Measurements from ENCODE around the gene PTPRN2. TPM values are rescaled to one million over a fixed set of nuclear protein-coding genes. Genes with fewer than 3 reads are reported as not detected.

The PTPRN2 gene
- total RNA-seq, 2 experiments from 2014 or later = 7.0 to 7.2 TPM

DNA sequence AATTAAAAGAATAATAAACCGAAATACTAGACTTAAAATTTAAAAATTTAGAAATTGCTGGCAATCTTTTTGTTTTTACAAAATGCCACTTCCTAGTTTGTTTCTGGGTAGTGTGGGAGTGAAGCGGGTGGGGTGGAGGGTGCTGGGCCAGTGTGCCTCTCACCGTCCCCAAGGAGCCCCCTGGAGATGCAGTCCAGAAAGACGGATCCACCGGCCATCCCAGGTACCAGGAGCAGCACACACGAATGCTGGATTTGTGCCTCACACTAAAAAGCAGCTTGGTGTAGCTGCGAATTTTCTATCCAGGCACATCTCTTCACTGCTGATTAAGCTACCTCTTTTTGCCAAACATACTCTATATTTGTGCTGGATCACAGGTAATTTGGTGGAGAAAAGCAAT, 632.7 kb downstream of the PTPRN2 start:
- no peaks in the 10 kb centered on the region for H3K4me1 Mint-ChIP-seq (ENCODE audit: low read depth)
- ATAC-seq (no peak), DNase-seq (no peak)
- CTCF ChIA-PET = no interaction called here
- no peaks in the 10 kb centered on the region for H3K9me3 Mint-ChIP-seq (ENCODE audit: insufficient read depth)
- H3K27me3 Mint-ChIP-seq (ENCODE audit: low read depth) = peaks cover 2% of the 10 kb centered on the region
- H3K36me3 Mint-ChIP-seq (ENCODE audit: low read depth) = no peaks in the 10 kb centered on the region
- no peak overlapping the region for H3K4me3 Mint-ChIP-seq
- POLR2A ChIA-PET = no interaction called here
- no peak overlapping the region for H3K27ac Mint-ChIP-seq

DNA sequence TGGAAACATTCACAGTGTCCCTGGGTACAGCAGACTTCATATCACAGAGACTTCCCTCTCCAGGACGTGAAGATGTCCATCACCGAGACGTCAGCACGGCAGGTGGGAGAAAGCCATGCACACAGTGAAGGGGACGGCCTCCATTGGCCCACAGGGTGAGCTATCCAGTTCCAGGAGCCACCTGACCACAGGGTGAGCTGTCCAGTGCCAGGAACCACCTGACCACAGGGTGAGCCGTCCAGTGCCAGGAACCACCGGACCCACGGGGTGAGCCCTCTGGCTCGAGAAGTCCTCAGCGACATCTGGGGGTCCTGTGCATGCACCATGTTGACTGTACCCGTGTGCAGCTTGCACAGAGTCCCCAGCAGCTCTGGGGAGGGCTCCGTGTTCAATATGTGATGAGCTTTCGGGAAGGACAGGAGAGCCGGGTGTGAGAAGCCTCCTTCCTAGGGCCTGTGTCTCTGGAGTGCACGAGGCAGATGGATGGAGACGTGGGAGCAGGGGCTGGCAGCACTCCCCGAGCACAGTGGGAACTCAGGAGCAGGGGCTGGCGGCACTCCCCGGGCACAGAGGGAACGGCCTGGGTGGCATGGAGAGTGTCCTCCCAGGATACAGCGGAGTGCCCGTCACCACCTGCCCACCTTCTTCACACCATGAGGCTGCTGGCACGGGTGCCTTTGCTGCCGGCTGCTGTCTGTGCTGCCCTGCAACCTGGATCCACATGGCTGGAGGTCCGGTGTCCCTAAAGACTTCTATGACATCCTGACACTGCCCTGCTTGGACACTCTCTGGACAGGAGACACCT, 634.6 kb downstream of the PTPRN2 start:
- Mint-ChIP-seq H3K36me3 (ENCODE audit: low read depth) (no peaks in the 10 kb centered on the region), H3K4me1 (ENCODE audit: low read depth) (no peaks in the 10 kb centered on the region), H3K9me3 (ENCODE audit: insufficient read depth) (no peaks in the 10 kb centered on the region), H3K27ac (no peak overlapping the region), H3K4me3 (no peak overlapping the region), H3K27me3 (ENCODE audit: low read depth) (no peaks in the 10 kb centered on the region)
- DNase-seq = no peak
- no peak for ATAC-seq
- ChIA-PET POLR2A (no interaction called here), CTCF (no interaction called here)

DNA sequence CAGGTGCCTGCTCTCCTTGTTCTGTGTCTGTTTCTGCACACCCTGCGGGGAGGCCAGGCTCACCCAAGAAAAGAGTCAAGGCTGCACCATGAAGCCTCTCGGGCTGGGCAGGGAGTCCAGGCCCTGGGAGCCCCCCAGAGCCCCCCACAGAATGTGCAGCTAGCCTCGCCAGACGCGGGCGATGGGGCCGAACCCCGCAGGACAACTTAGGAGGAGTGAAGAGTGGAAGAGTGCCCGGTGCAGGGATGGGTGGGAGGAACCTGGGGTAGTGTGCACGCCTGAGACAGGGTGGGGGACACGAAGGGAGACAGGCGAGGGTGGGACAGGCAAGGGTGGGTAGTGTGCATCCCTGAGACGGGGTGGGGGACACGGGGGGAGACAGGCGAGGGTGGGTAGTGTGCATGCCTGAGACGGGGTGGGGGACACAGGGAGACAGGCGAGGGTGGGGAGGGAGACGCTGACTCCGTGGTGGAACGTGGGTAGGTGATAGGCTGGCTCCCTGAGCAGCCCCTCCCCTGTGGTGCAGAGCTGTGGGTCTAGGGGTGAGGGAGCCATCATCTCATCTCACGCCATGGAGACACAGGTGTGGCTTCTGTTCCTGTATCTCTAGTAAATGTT, 635.5 kb downstream of the PTPRN2 start:
- H3K4me1 Mint-ChIP-seq (ENCODE audit: low read depth) = no peaks in the 10 kb centered on the region
- H3K27ac Mint-ChIP-seq = no peak overlapping the region
- CTCF ChIA-PET = no interaction called here
- POLR2A ChIA-PET = no interaction called here
- no peak overlapping the region for H3K4me3 Mint-ChIP-seq
- DNase-seq (no peak), ATAC-seq (no peak)
- no peaks in the 10 kb centered on the region for H3K9me3 Mint-ChIP-seq (ENCODE audit: insufficient read depth)
- no peaks in the 10 kb centered on the region for H3K36me3 Mint-ChIP-seq (ENCODE audit: low read depth)
- no peaks in the 10 kb centered on the region for H3K27me3 Mint-ChIP-seq (ENCODE audit: low read depth)

DNA sequence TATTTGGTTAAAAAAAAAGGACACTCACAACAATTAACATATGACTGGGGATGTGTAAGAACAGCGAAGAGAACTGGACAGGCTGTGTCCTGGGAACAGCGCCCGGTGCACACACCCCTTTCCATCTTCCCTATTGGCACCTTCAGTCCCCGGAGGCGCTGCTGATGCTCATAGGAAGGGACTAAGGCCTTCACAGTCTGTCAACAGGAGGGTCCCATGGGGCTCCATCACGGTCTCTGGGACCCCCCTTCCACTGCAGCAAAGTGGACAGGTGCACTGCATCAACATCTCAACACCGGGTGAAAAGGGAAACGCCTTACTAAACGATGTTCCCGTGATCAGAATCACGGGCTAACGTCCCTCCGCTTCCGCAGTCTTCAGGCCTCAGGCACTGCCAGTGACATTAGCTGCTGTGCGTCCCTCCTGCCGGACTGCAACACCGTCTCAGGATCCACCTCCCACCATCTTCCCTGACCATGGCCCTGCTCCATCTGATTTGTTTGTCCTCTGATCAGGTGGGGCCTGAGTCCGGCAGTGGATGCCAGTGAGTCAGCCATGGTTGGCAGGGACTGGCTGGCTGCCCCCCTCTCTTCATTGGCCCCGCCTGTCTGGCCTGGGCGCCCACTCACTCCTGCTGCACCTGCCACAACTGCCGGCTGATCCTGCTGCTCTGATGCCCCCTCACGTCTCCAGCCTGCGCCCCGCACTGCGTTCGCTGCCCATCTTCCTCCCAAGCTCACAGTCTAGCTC, 636.1 kb downstream of the PTPRN2 start:
- no peaks in the 10 kb centered on the region for H3K36me3 Mint-ChIP-seq (ENCODE audit: low read depth)
- H3K27ac Mint-ChIP-seq = no peak overlapping the region
- ChIA-PET POLR2A (no interaction called here), CTCF (no interaction called here)
- no peaks in the 10 kb centered on the region for H3K9me3 Mint-ChIP-seq (ENCODE audit: insufficient read depth)
- H3K27me3 Mint-ChIP-seq (ENCODE audit: low read depth) = no peaks in the 10 kb centered on the region
- DNase-seq (no peak), ATAC-seq (no peak)
- no peak overlapping the region for H3K4me3 Mint-ChIP-seq
- H3K4me1 Mint-ChIP-seq (ENCODE audit: low read depth) = no peaks in the 10 kb centered on the region

DNA sequence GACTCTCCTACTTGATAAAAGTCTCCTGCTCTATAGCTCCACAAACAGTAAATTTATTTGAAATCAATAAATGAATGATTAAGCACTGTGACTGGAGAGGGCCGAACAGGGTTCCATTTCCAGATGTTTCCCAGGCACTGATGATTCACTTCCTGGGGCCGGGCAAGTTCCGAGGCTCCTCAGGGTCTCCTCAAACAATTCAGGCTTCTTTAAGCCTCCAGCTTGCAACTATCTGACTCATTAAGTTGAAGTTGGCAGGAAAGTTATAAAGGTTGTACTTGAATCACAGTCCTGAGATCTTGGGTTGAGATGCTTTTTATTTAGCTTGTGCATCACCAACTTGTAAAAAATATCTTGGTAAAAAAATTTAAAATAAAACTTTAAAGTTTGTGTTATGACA, 637.9 kb downstream of the PTPRN2 start:
- CTCF ChIA-PET = no interaction called here

GRCh38 chr7:157947504-157947903, 640.1 kb downstream of the PTPRN2 start:
- H3K4me1 Mint-ChIP-seq (ENCODE audit: low read depth) = no peaks in the 10 kb centered on the region
- no peaks in the 10 kb centered on the region for H3K9me3 Mint-ChIP-seq (ENCODE audit: insufficient read depth)
- no peaks in the 10 kb centered on the region for H3K36me3 Mint-ChIP-seq (ENCODE audit: low read depth)
- DNase-seq (no peak), ATAC-seq (no peak)
- ChIA-PET POLR2A (no interaction called here), CTCF (interaction anchor here (0.9 kb wide), 1 partner anchor 407 kb away, joined by 3 read pairs; no protein-coding TSS in a partner anchor)
- H3K27me3 Mint-ChIP-seq (ENCODE audit: low read depth) = no peaks in the 10 kb centered on the region
- H3K4me3 Mint-ChIP-seq = no peak overlapping the region
- H3K27ac Mint-ChIP-seq = no peak overlapping the region

More for the DNA sequence above, 637.9 kb downstream of the PTPRN2 start:
- ATAC-seq = no peak
- POLR2A ChIA-PET = no interaction called here
- DNase-seq = no peak
- Mint-ChIP-seq H3K4me1 (ENCODE audit: low read depth) (no peaks in the 10 kb centered on the region), H3K36me3 (ENCODE audit: low read depth) (no peaks in the 10 kb centered on the region), H3K27me3 (ENCODE audit: low read depth) (no peaks in the 10 kb centered on the region), H3K27ac (no peak overlapping the region), H3K9me3 (ENCODE audit: insufficient read depth) (no peaks in the 10 kb centered on the region), H3K4me3 (no peak overlapping the region)

DNA sequence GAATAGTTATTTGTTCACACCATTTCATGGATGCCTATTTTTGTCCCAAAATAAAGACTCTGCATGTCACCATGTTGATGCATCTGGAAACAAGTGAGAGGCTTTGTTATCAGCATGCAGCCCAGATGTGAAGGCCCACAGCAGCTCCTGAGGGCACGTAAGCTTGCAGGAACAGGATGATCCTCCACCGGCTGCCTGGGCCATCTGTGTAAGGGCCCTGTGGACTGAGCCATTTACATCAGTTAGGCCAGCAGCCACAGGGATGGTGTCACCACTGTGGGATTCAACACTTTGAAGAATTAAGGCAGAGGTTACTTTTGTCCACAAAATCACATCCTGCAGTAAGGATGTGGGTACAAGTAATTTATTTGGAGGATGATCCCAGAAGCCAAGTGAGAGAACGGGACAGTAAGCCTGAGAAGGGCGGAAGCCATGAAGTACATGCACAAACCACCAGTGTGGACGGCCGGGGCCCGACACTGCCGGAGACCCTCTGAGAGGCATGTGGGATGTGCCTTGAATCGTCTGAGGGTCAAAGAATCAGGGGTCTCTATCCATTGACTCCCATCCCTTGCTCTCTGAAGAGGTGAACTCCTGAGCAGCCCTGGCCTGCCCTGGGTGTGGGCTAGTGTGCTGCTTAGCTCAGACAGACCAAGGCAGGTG, 641.1 kb downstream of the PTPRN2 start:
- CTCF ChIA-PET = no interaction called here
- DNase-seq = no peak
- Mint-ChIP-seq H3K4me3 (no peak overlapping the region), H3K9me3 (ENCODE audit: insufficient read depth) (no peaks in the 10 kb centered on the region), H3K4me1 (ENCODE audit: low read depth) (no peaks in the 10 kb centered on the region), H3K27ac (no peak overlapping the region), H3K36me3 (ENCODE audit: low read depth) (no peaks in the 10 kb centered on the region), H3K27me3 (ENCODE audit: low read depth) (no peaks in the 10 kb centered on the region)
- POLR2A ChIA-PET = no interaction called here
- no peak for ATAC-seq

DNA sequence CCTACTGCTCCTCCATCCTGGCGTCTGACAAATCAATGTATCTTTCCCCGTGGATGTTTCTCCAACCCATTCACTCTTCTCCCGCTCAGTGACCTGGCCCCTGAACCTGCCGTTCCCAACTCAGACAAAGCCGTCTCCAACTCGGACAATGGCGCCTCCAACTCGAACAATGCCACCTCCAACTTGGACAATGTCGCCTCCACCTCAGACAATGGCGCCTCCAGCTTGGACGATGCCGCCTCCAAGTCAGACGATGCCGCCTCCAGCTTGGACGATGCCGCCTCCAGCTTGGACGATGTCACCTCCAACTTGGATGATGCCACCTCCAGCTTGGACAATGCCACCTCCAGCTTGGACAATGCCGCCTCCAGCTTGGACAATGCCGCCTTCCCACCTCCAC, 642.2 kb downstream of the PTPRN2 start:
- H3K4me1 Mint-ChIP-seq (ENCODE audit: low read depth) = no peaks in the 10 kb centered on the region
- H3K36me3 Mint-ChIP-seq (ENCODE audit: low read depth) = no peaks in the 10 kb centered on the region
- POLR2A ChIA-PET = no interaction called here
- DNase-seq (no peak), ATAC-seq (no peak)
- H3K9me3 Mint-ChIP-seq (ENCODE audit: insufficient read depth) = no peaks in the 10 kb centered on the region
- CTCF ChIA-PET = no interaction called here
- no peak overlapping the region for H3K4me3 Mint-ChIP-seq
- H3K27ac Mint-ChIP-seq = no peak overlapping the region
- H3K27me3 Mint-ChIP-seq (ENCODE audit: low read depth) = no peaks in the 10 kb centered on the region

- Mint-ChIP-seq H3K4me3 (no peak overlapping the region), H3K27ac (no peak overlapping the region), H3K4me1 (ENCODE audit: low read depth) (no peaks in the 10 kb centered on the region), H3K27me3 (ENCODE audit: low read depth) (no peaks in the 10 kb centered on the region), H3K36me3 (ENCODE audit: low read depth) (no peaks in the 10 kb centered on the region), H3K9me3 (ENCODE audit: insufficient read depth) (no peaks in the 10 kb centered on the region)
- ATAC-seq (no peak), DNase-seq (no peak)
- ChIA-PET CTCF (no interaction called here), POLR2A (no interaction called here)
These were observed 642.8 kb downstream of the PTPRN2 start for GRCh38 chr7:157944734-157945291.

DNA sequence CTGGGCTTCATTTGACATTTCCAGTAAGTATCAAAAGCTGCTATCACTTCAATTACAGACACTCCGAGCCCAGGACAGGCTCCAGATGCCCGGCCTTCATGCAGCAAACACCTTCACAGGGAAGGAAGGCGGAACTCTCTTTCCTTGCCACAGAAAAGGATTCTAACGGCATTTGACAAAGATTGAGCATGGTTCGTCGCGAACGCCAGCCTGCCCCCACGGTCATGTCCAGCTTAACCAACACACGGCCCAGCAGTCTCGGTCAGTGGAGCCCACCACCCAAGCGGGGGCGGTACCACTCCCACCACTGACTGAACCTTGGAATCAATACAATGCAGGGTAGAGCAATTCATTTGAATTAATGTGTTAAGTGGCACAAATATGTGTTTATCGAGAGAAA, 643.6 kb downstream of the PTPRN2 start:
- Mint-ChIP-seq H3K4me3 (no peak overlapping the region), H3K27ac (no peak overlapping the region), H3K36me3 (ENCODE audit: low read depth) (no peaks in the 10 kb centered on the region), H3K27me3 (ENCODE audit: low read depth) (no peaks in the 10 kb centered on the region), H3K4me1 (ENCODE audit: low read depth) (no peaks in the 10 kb centered on the region), H3K9me3 (ENCODE audit: insufficient read depth) (no peaks in the 10 kb centered on the region)
- CTCF ChIA-PET = no interaction called here
- POLR2A ChIA-PET = no interaction called here
- DNase-seq = no peak
- no peak for ATAC-seq

DNA sequence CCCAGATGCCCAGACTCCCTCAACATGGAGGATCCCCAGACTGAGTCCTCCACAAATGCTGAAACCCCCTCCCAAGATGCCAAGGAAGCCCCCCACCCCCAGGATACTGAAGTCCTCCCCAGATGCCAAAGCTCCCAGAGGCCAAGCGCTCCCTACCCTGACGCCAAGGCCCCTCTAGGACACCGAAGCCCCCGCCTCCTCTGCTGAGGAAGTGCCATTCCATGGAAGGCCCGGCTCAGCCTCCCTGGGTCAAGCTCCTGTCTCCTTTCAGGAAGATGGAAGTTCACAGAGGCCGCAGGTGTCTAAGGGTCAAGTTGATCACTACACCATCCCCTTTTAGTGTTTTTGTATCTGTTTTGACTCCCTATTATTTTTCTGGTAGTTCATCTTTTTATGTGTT, 644.1 kb downstream of the PTPRN2 start:
- ChIA-PET POLR2A (no interaction called here), CTCF (no interaction called here)
- Mint-ChIP-seq H3K27me3 (ENCODE audit: low read depth) (no peaks in the 10 kb centered on the region), H3K4me3 (no peak overlapping the region), H3K9me3 (ENCODE audit: insufficient read depth) (no peaks in the 10 kb centered on the region), H3K27ac (no peak overlapping the region), H3K36me3 (ENCODE audit: low read depth) (no peaks in the 10 kb centered on the region), H3K4me1 (ENCODE audit: low read depth) (no peaks in the 10 kb centered on the region)
- ATAC-seq (no peak), DNase-seq (no peak)

- ATAC-seq (no peak), DNase-seq (no peak)
- no peaks in the 10 kb centered on the region for H3K36me3 Mint-ChIP-seq (ENCODE audit: low read depth)
- H3K27ac Mint-ChIP-seq = no peak overlapping the region
- H3K4me3 Mint-ChIP-seq = no peak overlapping the region
- CTCF ChIA-PET = no interaction called here
- no peaks in the 10 kb centered on the region for H3K9me3 Mint-ChIP-seq (ENCODE audit: insufficient read depth)
- H3K27me3 Mint-ChIP-seq (ENCODE audit: low read depth) = no peaks in the 10 kb centered on the region
- POLR2A ChIA-PET = no interaction called here
- no peaks in the 10 kb centered on the region for H3K4me1 Mint-ChIP-seq (ENCODE audit: low read depth)
These were observed 646.4 kb downstream of the PTPRN2 start for GRCh38 chr7:157941210-157941609.

Data from activated CD8-positive, alpha-beta T cell treated with anti-CD3 and anti-CD28 coated beads, Interleukin-2, amount 10 ng/mL, durations not matched to agents 7 days and 5 days (primary cell).